Measurements from ENCODE around the gene COL1A1.
A peak's percentile ranks its signal among the peaks of the same experiment; 100 is the strongest.

COL1A1 gene

DNA sequence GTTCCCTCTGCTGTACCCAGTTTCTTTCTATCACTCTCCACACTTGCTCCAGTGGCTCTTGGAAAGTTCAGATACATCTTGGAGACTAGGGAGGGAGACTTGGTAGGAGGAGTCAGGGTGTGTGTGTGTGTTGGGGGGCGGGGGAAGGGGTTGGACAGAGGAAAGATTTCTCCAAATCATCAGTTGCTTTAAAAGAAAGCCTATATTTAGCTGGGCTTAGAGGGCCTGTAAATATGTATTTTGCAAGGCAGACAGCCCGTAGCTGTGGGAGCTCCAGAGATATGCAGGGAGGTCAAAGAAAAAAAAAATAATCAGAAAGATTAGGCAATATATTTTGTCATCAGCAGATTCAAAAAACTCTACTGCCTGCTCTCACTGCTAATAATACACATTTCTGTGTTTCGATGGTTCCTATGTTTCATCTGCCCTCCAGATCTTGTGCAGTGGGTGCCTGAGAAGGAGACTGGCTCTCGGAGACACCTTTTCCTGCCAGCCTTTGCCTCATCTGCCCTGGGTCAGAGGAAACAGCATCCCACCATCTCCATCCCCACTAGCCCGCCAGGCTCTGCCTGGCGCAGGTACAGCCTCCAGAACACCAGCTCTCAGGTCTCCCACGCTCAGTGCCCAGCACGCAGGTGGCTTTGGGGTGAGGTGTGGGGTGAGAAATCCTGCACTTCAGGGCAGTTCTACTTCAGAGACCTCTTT, 46.2 kb downstream of the COL1A1 start:
- TF ChIP-seq, protein P1, sequence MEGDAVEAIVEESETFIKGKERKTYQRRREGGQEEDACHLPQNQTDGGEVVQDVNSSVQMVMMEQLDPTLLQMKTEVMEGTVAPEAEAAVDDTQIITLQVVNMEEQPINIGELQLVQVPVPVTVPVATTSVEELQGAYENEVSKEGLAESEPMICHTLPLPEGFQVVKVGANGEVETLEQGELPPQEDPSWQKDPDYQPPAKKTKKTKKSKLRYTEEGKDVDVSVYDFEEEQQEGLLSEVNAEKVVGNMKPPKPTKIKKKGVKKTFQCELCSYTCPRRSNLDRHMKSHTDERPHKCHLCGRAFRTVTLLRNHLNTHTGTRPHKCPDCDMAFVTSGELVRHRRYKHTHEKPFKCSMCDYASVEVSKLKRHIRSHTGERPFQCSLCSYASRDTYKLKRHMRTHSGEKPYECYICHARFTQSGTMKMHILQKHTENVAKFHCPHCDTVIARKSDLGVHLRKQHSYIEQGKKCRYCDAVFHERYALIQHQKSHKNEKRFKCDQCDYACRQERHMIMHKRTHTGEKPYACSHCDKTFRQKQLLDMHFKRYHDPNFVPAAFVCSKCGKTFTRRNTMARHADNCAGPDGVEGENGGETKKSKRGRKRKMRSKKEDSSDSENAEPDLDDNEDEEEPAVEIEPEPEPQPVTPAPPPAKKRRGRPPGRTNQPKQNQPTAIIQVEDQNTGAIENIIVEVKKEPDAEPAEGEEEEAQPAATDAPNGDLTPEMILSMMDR (IDR thresholded peaks at IDR 0.05; ENCODE audit: low read depth, low read length), result no peak
- DNase-seq (ENCODE audit: extremely low read depth, low read depth), result peak; percentile 49

DNA sequence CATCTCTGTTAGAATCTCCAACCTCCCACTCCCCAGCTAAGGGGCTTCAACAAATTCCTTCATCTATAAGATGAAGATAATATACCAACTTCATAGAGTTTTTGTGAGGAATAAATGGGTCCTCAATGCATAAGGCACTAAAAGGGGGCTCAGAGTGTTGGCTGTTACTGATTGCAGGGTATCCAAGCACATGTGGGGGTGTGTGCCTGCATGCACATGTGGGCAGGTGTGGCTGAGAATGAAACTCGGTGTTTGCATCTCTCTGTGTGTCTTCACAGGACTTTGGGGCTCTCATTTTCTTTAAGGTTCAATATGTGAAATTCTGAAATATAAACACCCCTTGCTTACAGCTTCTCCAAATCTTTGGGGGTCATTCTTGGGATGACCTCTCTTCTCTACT, 46.8 kb downstream of the COL1A1 start:
- TF ChIP-seq, protein P1 (IDR thresholded peaks at IDR 0.05; ENCODE audit: low read depth, low read length), result no peak
- no peak for DNase-seq (ENCODE audit: extremely low read depth, low read depth)

DNA sequence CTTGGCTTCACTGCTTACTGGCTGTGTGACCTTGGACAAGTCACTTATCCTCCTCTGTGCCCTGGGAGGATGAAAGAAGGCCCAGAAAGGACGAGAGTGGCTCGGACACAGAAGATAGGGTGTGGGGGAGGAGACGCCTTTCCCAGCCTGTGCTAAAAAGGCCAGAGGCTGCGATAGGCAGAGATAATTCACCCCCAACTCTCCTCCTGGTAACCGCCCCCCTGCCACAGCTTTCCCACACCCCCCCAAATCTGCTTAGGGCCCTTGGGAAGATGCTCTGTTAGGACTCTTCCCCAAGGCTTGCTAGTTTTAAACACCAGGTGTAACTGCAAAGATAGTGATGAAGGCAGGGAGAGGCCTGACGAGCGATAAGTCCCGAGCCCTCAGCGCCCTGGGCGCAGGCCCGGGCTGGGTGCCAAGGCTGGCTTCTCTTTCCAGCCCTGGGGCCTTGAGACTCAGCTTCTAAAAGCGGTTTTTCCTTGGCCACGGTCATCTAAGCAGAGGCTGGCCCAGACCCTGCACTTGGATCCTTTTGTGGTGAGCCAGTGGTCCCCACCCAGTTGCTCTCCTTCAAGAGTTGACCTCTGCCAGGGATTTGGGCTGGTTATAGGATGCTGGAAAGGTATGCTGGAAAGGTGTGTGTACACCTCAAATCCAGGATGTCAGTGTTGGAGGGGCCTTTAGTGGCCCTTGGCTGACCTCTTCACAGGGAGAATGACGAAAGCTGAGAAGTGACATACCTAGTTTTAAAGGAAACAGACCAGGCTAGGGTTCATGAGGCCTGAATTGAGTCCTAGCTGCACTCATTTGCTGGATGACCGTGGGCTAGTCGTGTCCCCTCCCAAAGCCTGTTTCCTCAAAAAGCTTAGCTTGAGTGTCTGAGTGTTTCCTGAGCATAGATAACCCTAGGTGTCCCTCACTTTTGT, 47.5 kb downstream of the COL1A1 start:
- TF ChIP-seq, protein P1 (IDR thresholded peaks at IDR 0.05; ENCODE audit: low read depth, low read length), result no peak
- DNase-seq (ENCODE audit: extremely low read depth, low read depth), result no peak

DNA sequence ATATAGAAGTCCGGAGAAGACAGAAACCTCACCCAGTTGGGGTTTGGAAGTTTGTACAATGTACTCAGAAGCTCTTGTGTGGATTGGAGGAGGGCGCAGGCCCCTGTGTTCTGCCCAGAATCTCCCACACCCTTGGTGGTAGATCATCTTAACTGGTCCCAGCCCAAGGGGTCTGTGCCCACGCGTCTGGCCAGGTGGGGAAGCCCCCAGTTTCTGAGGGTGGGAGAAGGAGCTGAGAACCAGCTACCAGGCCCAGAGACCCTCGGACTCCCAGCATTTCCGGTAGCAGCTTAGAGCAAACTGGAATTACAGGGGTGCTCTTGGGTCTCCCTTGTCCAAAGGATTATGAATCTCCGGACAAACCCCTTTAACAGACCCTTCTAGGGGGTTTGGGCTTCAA, 48.7 kb downstream of the COL1A1 start:
- no peak for DNase-seq (ENCODE audit: extremely low read depth, low read depth)
- TF ChIP-seq, protein P1 (IDR thresholded peaks at IDR 0.05; ENCODE audit: low read depth, low read length), result no peak

DNA sequence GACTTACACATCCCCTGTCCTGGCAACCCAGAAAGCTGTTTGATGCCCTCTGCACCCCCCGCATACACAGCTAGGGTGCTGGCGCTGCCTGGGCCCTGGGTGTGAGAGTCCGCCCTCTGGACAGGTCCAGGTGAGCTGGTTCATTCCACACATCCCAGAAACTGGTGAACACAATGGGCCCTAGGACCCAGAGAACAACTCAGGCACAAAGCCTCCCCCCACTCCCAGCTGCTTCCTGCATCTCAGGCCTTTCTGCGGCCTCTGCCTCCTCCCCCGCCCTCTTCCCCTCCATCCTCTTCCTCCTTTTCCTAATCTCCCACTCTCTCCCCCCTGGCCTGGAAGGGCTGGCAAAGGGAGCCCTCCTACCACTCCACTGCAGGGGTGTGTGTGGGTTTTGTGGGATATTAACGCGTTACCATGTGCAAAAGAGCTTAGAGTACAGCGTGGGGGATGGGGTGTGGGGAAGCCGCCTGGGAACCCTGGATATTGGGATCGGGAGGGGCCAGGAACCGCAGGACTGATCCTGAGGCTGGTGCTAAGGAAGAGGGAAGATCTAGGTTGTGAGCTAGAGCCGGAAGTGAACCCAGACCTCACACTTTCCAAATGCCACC, 49.4 kb downstream of the COL1A1 start:
- TF ChIP-seq, protein P1 (IDR thresholded peaks at IDR 0.05; ENCODE audit: low read depth, low read length), result no peak

DNA sequence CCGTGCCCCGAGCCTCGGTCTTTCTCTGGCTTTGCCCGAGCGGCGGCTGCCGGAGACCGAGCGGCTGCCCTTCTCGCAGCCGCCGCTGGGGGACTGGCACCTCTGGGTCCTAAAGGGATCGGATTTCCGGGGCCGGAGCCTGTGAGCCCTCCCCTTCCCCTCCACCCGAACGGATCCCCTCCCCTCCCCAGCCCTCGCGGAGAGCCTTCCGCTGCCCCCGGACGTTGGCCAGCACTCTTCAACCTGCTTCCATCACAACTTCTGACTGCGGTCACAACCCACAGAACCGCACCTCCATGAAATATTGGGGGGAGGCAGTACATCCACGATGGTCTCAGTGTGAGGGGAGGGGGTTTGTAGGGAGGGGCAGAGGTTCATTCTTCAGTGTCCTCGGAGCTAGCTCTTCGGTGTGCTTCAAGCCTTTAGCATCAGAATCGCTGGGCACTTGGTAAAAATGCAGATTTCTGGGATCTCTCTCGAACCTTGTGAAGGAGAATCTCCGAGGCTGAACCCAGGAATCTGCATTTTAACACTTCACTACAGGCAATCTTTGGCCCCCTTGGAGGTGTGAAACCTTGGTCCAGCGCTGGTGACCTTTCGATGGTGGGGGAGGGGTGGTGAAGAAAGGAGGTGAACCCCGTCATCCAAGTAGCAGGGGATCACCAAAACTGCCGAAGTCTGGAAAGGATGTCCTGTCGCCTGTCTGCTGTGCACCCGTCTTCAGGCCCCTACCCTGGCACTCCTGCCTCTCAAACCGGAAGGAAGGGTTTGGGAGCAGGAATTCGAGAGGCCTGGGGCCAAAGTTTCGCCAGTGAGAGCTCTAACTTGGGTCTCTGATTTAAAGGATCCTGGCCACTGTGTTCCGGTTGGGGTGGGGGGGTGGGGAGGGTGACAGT, 50.1 kb downstream of the COL1A1 start:
- peak; percentile 78 for DNase-seq (ENCODE audit: extremely low read depth, low read depth)
- TF ChIP-seq, protein P1 (IDR thresholded peaks at IDR 0.05; ENCODE audit: low read depth, low read length), result peak; percentile 51

More for the DNA sequence above, 49.4 kb downstream of the COL1A1 start:
- DNase-seq (ENCODE audit: extremely low read depth, low read depth), result peak; percentile 52
